ENCODE results near the gene C17orf75. TPM values are rescaled to one million over a fixed set of nuclear protein-coding genes. Genes with fewer than 3 reads are reported as not detected.

The C17orf75 gene
- total and polyA plus RNA-seq, 10 of the 15 experiments (the other 5 are each of a cell fraction or from before 2014, with no cell fraction given) = 21.7 to 53.0 (median 27.3) TPM

GRCh38 chr17:32323811-32324491 lies 18.0 kb downstream of the C17orf75 start:
- no peak for DNase-seq (ENCODE audit: low read depth, low spot score)
- peaks cover 7% of the 10 kb centered on the region for H3K4me1 ChIP-seq (ENCODE audit: control insufficient read depth, insufficient read depth, low read length)
- no TSS peak for BruUV-seq (replicated peaks)
- peak overlapping the region; percentile 45; the same call in 1 of the 2 replicates for H2AFZ ChIP-seq (ENCODE audit: control insufficient read depth, low read depth, low read length)
- CTCF ChIA-PET = interaction anchor here (0.6 to 2.0 kb wide), 7 partner anchors 9 to 353 kb away, joined by 3 to 6 read pairs (median 4); no protein-coding TSS in a partner anchor
- 0 out of 2 replicates have a peak overlapping the region, but pooled peaks have one; percentile 14 for H3K4me2 ChIP-seq (ENCODE audit: control insufficient read depth, insufficient read depth)
- H3K27me3 ChIP-seq (replicated peaks in 1 of 2; ENCODE audit: control insufficient read depth in 2 of 2, insufficient read depth in 2 of 2, low read length in 1 of 2) = no peaks in the 10 kb centered on the region
- intact Hi-C loops (cut with micrococcal nuclease; ENCODE audit: unreplicated experiment) = no loop called here
- no peak overlapping the region for H3K9ac ChIP-seq (ENCODE audit: control insufficient read depth, insufficient read depth, low read length)
- RAD21 ChIA-PET (ENCODE audit: unreplicated experiment) = interaction anchor here (0.6 to 1.3 kb wide), 6 partner anchors 9 to 553 kb away, joined by 3 read pairs; partner anchors contain the start of gene MYO1D
- POLR2A ChIA-PET = interaction anchor here (0.6 kb wide), 1 partner anchor 16 kb away, joined by 3 read pairs; no protein-coding TSS in a partner anchor
- SMC1A ChIA-PET (ENCODE audit: uncharacterized antibody, unreplicated experiment) = interaction anchor here (1.1 to 1.3 kb wide), 4 partner anchors 11 to 121 kb away, joined by 3 to 4 read pairs (median 3); partner anchors contain the start of gene PSMD11
- no peaks in the 10 kb centered on the region for H3K9me3 ChIP-seq (replicated peaks; ENCODE audit: control insufficient read depth, insufficient read depth, low read length)
- no peak overlapping the region for H3K27ac ChIP-seq (ENCODE audit: control insufficient read depth, insufficient read depth)
- H3K79me2 ChIP-seq (ENCODE audit: control insufficient read depth, insufficient read depth, low read length) = no peaks in the 10 kb centered on the region
- H4K20me1 ChIP-seq (ENCODE audit: control insufficient read depth, insufficient read depth) = no peaks in the 10 kb centered on the region
- 31% methylated on average over 11 of the region's 11 CpGs for WGBS (ENCODE audit: insufficient coverage, insufficient replicate concordance, low lambda C conversion rate, missing lambda C conversion rate)
- H3K36me3 ChIP-seq (ENCODE audit: control insufficient read depth in 2 of 2, insufficient read depth in 2 of 2, low read length in 1 of 2) = no peaks in the 10 kb centered on the region
- FAIRE-seq = no peak
- peak; percentile 71 for ATAC-seq
- in situ Hi-C loops (cut with MboI) = no loop called here
- H3K4me3 ChIP-seq = no peak overlapping the region
- TF ChIP-seq SREBF1 (IDR thresholded peaks at IDR 0.05; ENCODE audit: low read length) (no peak), SMC3 (IDR thresholded peaks at IDR 0.05; ENCODE audit: borderline replicate concordance, low read length) (no peak), SUZ12 (IDR thresholded peaks at IDR 0.05; ENCODE audit: unreplicated experiment) (no peak), PML (IDR thresholded peaks at IDR 0.05; ENCODE audit: low read length) (no peak), CREB1 (IDR thresholded peaks at IDR 0.05; ENCODE audit: low read depth) (no peak), SPI1 (IDR thresholded peaks at IDR 0.05; ENCODE audit: borderline replicate concordance, insufficient read depth, low read depth, low read length) (peak; percentile 18; the same call in 1 of the 2 replicates), MEF2A (IDR thresholded peaks at IDR 0.05; ENCODE audit: insufficient read depth, low read depth, low read length) (no peak), CREM (IDR thresholded peaks at IDR 0.05; ENCODE audit: low read depth) (no peak), BRCA1 (IDR thresholded peaks at IDR 0.05; ENCODE audit: low read depth, low read length) (no peak), JUND (IDR thresholded peaks at IDR 0.05; ENCODE audit: low read depth, low read length) (no peak), ZNF24 (IDR thresholded peaks at IDR 0.05) (no peak), ASH2L (IDR thresholded peaks at IDR 0.05; ENCODE audit: borderline replicate concordance, low read depth) (no peak), RCOR1 (conservative IDR thresholded peaks at IDR 0.05; ENCODE audit: low read depth, low read length) (no peak), MLLT1 (IDR thresholded peaks at IDR 0.05) (no peak), ZBTB40 (IDR thresholded peaks at IDR 0.05; ENCODE audit: borderline replicate concordance) (no peak), MTA2 (IDR thresholded peaks at IDR 0.05; ENCODE audit: low read depth) (0 out of 2 replicates have a peak, but pooled peaks have one; percentile 13), CBFB (IDR thresholded peaks at IDR 0.05; ENCODE audit: low read depth) (no peak), TCF12 (IDR thresholded peaks at IDR 0.05; ENCODE audit: low read depth, low read length) (no peak), CHD4 (IDR thresholded peaks at IDR 0.05) (no peak), GABPA (IDR thresholded peaks at IDR 0.05; ENCODE audit: low read depth) (no peak), EED (IDR thresholded peaks at IDR 0.05; ENCODE audit: low read depth) (no peak)
